Measurements from ENCODE around the gene JOSD1. TPM values are rescaled to one million over a fixed set of nuclear protein-coding genes. Genes with fewer than 3 reads are reported as not detected.

JOSD1 gene
- polyA plus RNA-seq, 3 donors: 7.1 to 83.5 (median 7.2) TPM

DNA sequence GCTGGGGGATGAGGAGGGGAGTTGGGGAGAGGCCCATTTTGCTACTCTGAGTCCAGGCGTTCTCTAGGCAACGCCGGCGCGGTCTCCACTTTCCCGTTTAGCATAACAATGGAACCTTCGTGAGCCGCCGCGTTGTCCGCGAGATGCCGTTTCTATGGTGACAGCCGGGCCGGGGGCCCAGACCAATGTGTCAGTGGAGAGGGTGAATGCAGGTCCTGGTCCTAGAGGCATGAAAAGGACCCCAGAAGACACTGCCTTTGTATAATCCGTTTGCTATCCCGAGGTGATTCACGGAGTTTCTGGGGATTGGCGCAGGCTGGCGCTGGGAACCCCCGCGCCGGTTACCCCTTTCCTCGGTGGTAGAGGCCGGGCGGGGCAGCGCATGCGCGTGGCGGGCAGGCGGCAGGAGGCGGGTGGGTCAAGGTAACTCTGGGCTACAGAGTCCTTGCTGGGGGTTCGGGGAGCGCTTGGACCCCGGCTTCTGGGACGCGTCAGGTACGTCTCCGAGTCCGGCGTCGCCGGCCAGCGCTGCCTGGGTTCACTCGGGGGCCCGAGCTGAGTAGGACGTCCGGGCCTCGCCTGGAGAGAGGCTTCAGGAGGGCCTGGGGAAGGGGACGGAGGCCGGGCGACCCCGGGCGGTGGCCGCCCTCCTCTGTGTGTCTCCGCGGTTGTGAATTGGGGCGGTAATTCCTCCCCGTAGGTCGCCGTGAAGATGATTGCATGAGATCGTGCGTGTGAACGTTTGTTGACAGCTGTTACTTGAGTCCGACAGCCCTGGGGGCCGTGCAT is 44.3 kb downstream of the JOSD1 start, which contains the start of the genes CBY1 and FAM227A:
Gene CBY1, plus strand, starts transcription at position 383 of the 789 bp plus-strand sequence. CDS start 11,417 bp downstream, outside the sequence.
Gene FAM227A, minus strand, starts transcription at position 137 of the 789 bp plus-strand sequence. CDS start 6,224 bp downstream, outside the sequence.
- Mint-ChIP-seq H3K27me3 (ENCODE audit: low read depth in 3 of 3) (peaks cover 0 to 2% (median 0%) of the 10 kb centered on the region in 3 donors), H3K4me3 (peak within 1 kb of the TSS; percentile 86 to 94), H3K27ac (peak within 1 kb of the TSS; percentile 86 to 100 (median 98)), H3K9me3 (no peaks in the 10 kb centered on the region), H3K36me3 (peaks cover 0 to 2% of the 10 kb centered on the region in 2 donors), H3K4me1 (peaks cover 17% of the 10 kb centered on the region)
- peak within 1 kb of the TSS; percentile 98 for H2AFZ ChIP-seq (ENCODE audit: insufficient read depth, low read depth, low read length, poor library complexity, severe bottlenecking)
- no peaks in the 10 kb centered on the region for H4K20me1 ChIP-seq (ENCODE audit: insufficient read depth, low read length)
- WGBS (ENCODE audit: insufficient coverage): under 1% methylated on average over 65 of the region's 66 CpGs
- H3K4me3 ChIP-seq (replicated peaks in 1 of 3; ENCODE audit: low read depth in 2 of 3, low read length in 3 of 3): peak within 1 kb of the TSS; percentile 54 to 86 (median 78)
- peak within 1 kb of the TSS; percentile 85 for H3K4me2 ChIP-seq (replicated peaks; ENCODE audit: extremely low read depth, low read length, poor library complexity, severe bottlenecking)
- no peaks in the 10 kb centered on the region for H3K36me3 ChIP-seq (replicated peaks in 1 of 2; ENCODE audit: control insufficient read depth in 1 of 2, insufficient read depth in 2 of 2, low read length in 2 of 2)
- H3K27me3 ChIP-seq (ENCODE audit: control insufficient read depth in 2 of 2, insufficient read depth in 2 of 2, low read length in 2 of 2): no peaks in the 10 kb centered on the region
- peak within 1 kb of the TSS; percentile 82 for H3K9ac ChIP-seq (ENCODE audit: insufficient read depth, low read length, poor library complexity, severe bottlenecking)
- peak; percentile 78 to 84 (median 82) for DNase-seq
- intact Hi-C loops (cut with micrococcal nuclease): no loop called here
- H3K79me2 ChIP-seq (ENCODE audit: insufficient read depth, low read length): no peaks in the 10 kb centered on the region
- TF ChIP-seq, protein P1, sequence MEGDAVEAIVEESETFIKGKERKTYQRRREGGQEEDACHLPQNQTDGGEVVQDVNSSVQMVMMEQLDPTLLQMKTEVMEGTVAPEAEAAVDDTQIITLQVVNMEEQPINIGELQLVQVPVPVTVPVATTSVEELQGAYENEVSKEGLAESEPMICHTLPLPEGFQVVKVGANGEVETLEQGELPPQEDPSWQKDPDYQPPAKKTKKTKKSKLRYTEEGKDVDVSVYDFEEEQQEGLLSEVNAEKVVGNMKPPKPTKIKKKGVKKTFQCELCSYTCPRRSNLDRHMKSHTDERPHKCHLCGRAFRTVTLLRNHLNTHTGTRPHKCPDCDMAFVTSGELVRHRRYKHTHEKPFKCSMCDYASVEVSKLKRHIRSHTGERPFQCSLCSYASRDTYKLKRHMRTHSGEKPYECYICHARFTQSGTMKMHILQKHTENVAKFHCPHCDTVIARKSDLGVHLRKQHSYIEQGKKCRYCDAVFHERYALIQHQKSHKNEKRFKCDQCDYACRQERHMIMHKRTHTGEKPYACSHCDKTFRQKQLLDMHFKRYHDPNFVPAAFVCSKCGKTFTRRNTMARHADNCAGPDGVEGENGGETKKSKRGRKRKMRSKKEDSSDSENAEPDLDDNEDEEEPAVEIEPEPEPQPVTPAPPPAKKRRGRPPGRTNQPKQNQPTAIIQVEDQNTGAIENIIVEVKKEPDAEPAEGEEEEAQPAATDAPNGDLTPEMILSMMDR (IDR thresholded peaks at IDR 0.05): no peak
- H3K27ac ChIP-seq (ENCODE audit: low read depth in 1 of 2, low read length in 2 of 2): peak within 1 kb of the TSS in 1 of 2 donors; percentile 90
- H3K4me1 ChIP-seq (ENCODE audit: control insufficient read depth in 1 of 2, insufficient read depth in 2 of 2, low read length in 2 of 2): peaks cover 12 to 17% of the 10 kb centered on the region in 2 donors
- no peaks in the 10 kb centered on the region for H3K9me3 ChIP-seq (replicated peaks in 1 of 2; ENCODE audit: control insufficient read depth in 1 of 2, insufficient read depth in 1 of 2, low read length in 2 of 2)

DNA sequence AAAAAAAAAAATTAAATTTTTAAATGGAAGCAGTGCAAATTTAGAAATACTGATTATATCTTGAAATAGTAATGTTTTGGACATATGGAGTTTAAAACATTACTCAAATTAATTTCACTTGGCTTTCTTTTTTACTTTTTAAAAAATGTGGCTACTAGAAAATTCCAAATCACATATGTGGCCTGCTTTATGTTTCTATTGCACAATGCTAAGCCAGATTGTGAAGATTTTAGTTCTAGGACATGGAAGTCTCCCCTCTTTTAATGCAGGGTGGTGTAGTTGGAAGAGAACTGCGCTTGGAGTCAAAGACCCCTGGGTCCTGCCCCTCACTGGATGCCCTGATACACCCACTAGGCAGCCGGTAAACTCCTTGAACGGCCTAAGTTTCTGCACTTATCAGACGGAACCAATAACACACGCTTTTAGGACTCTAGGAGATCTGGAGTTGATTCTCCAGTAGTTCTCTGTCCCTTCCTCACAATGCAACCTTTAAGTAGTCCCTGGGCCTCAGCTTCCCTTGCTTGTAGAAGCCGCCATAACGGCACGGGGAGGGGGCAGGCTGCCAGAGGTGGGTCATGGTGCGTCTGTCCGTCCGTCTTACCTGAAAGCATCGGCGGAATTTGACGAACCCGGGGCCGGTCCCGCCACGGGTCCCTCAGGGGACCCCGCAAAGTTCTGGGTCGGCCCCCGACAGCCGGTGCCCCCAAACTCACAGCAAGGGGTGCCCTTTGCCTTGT is 45.1 kb downstream of the JOSD1 start:
- Histone ChIP-seq H3K4me2 (replicated peaks; ENCODE audit: extremely low read depth, low read length, poor library complexity, severe bottlenecking) (peak overlapping the region; percentile 85), H3K27ac (ENCODE audit: low read depth in 1 of 2, low read length in 2 of 2) (peak overlapping the region in 1 of 2 donors; percentile 90), H3K4me3 (replicated peaks in 1 of 3; ENCODE audit: low read depth in 2 of 3, low read length in 3 of 3) (peak overlapping the region; percentile 54 to 86 (median 78)), H3K36me3 (replicated peaks in 1 of 2; ENCODE audit: control insufficient read depth in 1 of 2, insufficient read depth in 2 of 2, low read length in 2 of 2) (no peaks in the 10 kb centered on the region), H3K9ac (ENCODE audit: insufficient read depth, low read length, poor library complexity, severe bottlenecking) (peak overlapping the region; percentile 82), H2AFZ (ENCODE audit: insufficient read depth, low read depth, low read length, poor library complexity, severe bottlenecking) (peak overlapping the region; percentile 98), H3K79me2 (ENCODE audit: insufficient read depth, low read length) (no peaks in the 10 kb centered on the region), H3K27me3 (ENCODE audit: control insufficient read depth in 2 of 2, insufficient read depth in 2 of 2, low read length in 2 of 2) (no peaks in the 10 kb centered on the region), H3K9me3 (replicated peaks in 1 of 2; ENCODE audit: control insufficient read depth in 1 of 2, insufficient read depth in 1 of 2, low read length in 2 of 2) (no peaks in the 10 kb centered on the region), H3K4me1 (ENCODE audit: control insufficient read depth in 1 of 2, insufficient read depth in 2 of 2, low read length in 2 of 2) (peaks cover 12 to 17% of the 10 kb centered on the region in 2 donors), H4K20me1 (ENCODE audit: insufficient read depth, low read length) (no peaks in the 10 kb centered on the region)
- H3K27ac Mint-ChIP-seq: peak overlapping the region in 4 of 7 donors; percentile 86 to 99 (median 98)
- TF ChIP-seq, protein P1 (IDR thresholded peaks at IDR 0.05): no peak
- WGBS (ENCODE audit: insufficient coverage): 11% methylated on average over 16 of the region's 22 CpGs
- H3K9me3 Mint-ChIP-seq: no peaks in the 10 kb centered on the region
- intact Hi-C loops (cut with micrococcal nuclease): no loop called here
- H3K4me3 Mint-ChIP-seq: peak overlapping the region; percentile 86 to 94
- peaks cover 0 to 2% (median 0%) of the 10 kb centered on the region in 3 donors for H3K27me3 Mint-ChIP-seq (ENCODE audit: low read depth in 3 of 3)
- no peak for DNase-seq
- peaks cover 17% of the 10 kb centered on the region for H3K4me1 Mint-ChIP-seq
- no peaks in the 10 kb centered on the region for H3K36me3 Mint-ChIP-seq
